WERI-Rb-1 (cell line): Measurements from ENCODE around the gene NFASC.

ENCODE experiments used
- DNase-seq: peaks from one replicate; pipeline ENCODE4 v3.0.0-alpha.2; 2020
- H3K27ac ChIP-seq: fragments of 250-450 bp; sonication (Bioruptor Pico); 2 replicates; pipeline ENCODE4 v1.5.1; 2020; ENCODE audit warnings: mild to moderate bottlenecking, moderate library complexity
- H3K27me3 ChIP-seq: fragments of 250-450 bp; sonication (Bioruptor Pico); 2 replicates; pipeline ENCODE4 v1.5.1; 2021; ENCODE audit warnings: mild to moderate bottlenecking, low read depth, moderate library complexity; ENCODE audit not compliant: insufficient read depth, severe bottlenecking
- H3K36me3 ChIP-seq: fragments of 250-450 bp; sonication (Bioruptor Pico); 2 replicates; pipeline ENCODE4 v1.5.1; 2020; ENCODE audit warnings: mild to moderate bottlenecking, moderate library complexity
- H3K4me3 ChIP-seq: 2 replicates; pipeline ENCODE4 v1.5.1; 2011; ENCODE audit warnings: low read depth, mild to moderate bottlenecking, control low read depth, low read length
- H3K9me3 ChIP-seq: fragments of 250-450 bp; sonication (Bioruptor Pico); 2 replicates; pipeline ENCODE4 v1.5.1; 2021; ENCODE audit warnings: mild to moderate bottlenecking, moderate library complexity; ENCODE audit not compliant: severe bottlenecking
- CTCF ChIP-seq: IDR thresholded peaks from 2 replicates; pipeline ENCODE4 v1.5.1; 2011; ENCODE audit warnings: low read depth, mild to moderate bottlenecking, control low read depth, inconsistent platforms, low read length

NFASC gene

GRCh38 chr1:204870160-204870912, at the start of gene NFASC:
TSS of gene NFASC (plus strand) at chr1:204870862. CDS start at chr1:204944316, 73,454 bp downstream.
- Histone ChIP-seq H3K9me3 (no peaks in the 10 kb centered on the region), H3K36me3 (peaks cover 12% of the 10 kb centered on the region; the same call in 1 of the 2 replicates), H3K27me3 (no peaks in the 10 kb centered on the region), H3K4me3 (no peak within 1 kb of the TSS), H3K27ac (no peak within 1 kb of the TSS)
- DNase-seq, result no peak
- TF ChIP-seq CTCF, result no peak

GRCh38 chr1:204821476-204821875, 49.2 kb upstream of the NFASC start:
- no peak overlapping the region for H3K27ac ChIP-seq
- H3K9me3 ChIP-seq, result no peaks in the 10 kb centered on the region
- no peak for TF ChIP-seq CTCF

GRCh38 chr1:204821924-204822323, 48.7 kb upstream of the NFASC start:
- no peaks in the 10 kb centered on the region for H3K27me3 ChIP-seq
- H3K36me3 ChIP-seq, result no peaks in the 10 kb centered on the region
- TF ChIP-seq CTCF, result no peak
- DNase-seq, result no peak
- no peak overlapping the region for H3K27ac ChIP-seq
- H3K9me3 ChIP-seq, result no peaks in the 10 kb centered on the region
- no peak overlapping the region for H3K4me3 ChIP-seq

More at GRCh38 chr1:204821476-204821875, 49.2 kb upstream of the NFASC start:
- no peaks in the 10 kb centered on the region for H3K27me3 ChIP-seq
- H3K36me3 ChIP-seq, result no peaks in the 10 kb centered on the region
- no peak for DNase-seq
- no peak overlapping the region for H3K4me3 ChIP-seq

- no peak overlapping the region for H3K27ac ChIP-seq
- TF ChIP-seq CTCF, result peak; percentile 100
- no peaks in the 10 kb centered on the region for H3K36me3 ChIP-seq
- H3K9me3 ChIP-seq, result no peaks in the 10 kb centered on the region
- H3K4me3 ChIP-seq, result no peak overlapping the region
- H3K27me3 ChIP-seq, result no peaks in the 10 kb centered on the region
- peak; percentile 99 for DNase-seq
Observed at GRCh38 chr1:204826970-204827369, 43.7 kb upstream of the NFASC start.

- no peaks in the 10 kb centered on the region for H3K36me3 ChIP-seq
- no peaks in the 10 kb centered on the region for H3K9me3 ChIP-seq
- TF ChIP-seq CTCF, result peak; percentile 51
- no peaks in the 10 kb centered on the region for H3K27me3 ChIP-seq
- peak overlapping the region; percentile 54 for H3K4me3 ChIP-seq
- H3K27ac ChIP-seq, result peak overlapping the region; percentile 52
- DNase-seq, result peak; percentile 96
Observed at GRCh38 chr1:204828352-204828850, 42.3 kb upstream of the NFASC start.
